GM21576 (cell line): ENCODE results near the gene RFFL.
A peak's percentile ranks its signal among the peaks of the same experiment; 100 is the strongest.
"Not testable (repeated sequence)": the region's sequence is repeated elsewhere in the genome, so short reads cannot be mapped to it uniquely, and the experiment has no call there.

Source experiments
- ATAC-seq: cut with Tn5 transposase; IDR thresholded peaks from one replicate; pipeline ENCODE4 v1.9.1; 2021; ENCODE audit warnings: mild to moderate bottlenecking, moderate library complexity; ENCODE audit not compliant: unreplicated experiment

Gene RFFL

DNA sequence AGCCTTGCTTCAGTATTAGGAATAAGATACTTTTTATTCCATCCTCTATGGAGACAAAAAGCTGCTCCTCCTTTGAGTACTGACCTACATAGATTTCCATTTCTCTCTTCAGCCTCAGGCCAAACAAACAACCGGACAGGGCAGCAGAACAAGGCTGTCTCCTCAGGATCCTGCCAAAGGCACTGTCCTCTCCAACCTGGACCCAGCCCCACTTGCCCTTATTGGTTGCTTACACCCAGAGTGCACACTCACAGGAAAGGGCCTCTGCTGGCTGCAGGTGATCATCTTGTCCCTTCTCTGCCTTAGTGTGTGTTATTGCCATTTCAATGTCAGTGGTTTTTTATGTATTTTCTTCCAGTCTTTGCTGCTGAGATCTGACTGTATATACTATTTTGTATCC lies 56.5 kb downstream of the RFFL start:
- ATAC-seq, result no peak

DNA sequence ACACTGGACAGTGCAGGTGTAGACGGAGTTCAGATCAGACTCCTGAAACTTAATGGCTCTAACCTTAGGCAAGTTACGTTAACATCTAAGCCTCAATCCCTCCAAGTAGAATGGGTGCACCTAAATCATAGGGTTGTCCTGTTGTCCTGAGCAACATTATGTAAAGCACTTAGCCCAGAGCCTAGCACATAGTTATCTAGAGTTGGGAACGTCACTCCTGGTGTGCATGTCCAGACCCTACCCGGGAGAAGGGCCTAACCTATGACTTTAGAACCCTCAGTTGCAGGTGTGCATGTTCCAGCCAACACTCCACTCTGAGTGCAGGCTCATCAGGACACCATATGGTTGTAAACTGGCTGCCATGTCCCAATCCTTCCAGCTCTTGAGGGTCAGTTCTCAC lies 57.2 kb downstream of the RFFL start:
- ATAC-seq, result no peak

DNA sequence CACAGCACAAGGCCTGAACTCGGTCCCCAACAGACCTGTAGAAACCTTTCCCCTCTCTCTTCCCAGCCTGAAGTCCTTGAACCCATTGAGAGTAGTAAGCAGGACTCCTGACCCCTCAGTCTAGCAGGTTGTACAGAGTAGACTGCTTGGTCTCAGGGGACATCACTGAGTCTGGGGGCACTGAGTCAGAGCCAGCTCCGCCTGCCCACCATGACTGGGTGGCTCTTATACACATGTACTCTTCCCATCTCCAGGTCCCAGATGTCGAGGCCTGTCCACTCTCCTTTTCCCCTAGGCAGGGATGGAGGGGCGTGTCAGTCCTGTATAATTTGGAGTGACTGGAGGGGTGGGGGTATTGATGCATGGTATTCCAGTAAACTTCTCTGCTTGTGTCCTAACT lies 59.7 kb downstream of the RFFL start:
- ATAC-seq, result no peak

DNA sequence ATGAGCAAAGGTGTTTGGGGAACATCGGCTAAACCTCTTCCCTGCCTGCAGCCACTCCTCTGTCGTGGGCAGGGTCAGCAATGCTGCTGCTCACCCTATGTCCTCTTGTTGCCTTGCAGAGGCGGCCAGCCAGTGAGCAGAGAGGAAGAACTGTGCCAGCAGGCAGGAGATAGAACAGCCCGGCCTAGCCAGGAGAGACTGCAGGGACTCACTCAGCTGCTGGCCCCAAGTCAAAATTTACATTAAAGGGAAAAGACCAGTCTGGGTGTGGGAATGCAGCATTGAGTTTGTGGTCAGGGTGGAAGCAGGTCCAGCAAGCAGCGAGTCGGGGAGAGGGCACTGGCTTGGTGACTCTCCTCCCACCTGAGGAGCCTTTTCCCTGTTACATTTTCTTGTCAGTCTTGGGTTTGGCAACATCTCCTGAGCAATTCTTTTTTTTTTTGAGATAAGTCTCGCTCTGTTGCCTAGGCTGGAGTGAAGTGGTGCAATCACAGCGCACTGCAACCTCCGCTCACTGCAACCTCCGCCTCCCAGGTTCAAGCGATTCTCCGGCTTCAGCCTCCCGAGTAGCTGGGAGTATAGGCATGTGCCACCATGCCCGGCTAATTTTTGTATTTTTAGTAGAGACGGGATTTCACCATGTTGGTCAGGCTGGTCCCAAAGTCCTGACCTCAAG lies 60.5 kb downstream of the RFFL start:
- no peak for ATAC-seq

DNA sequence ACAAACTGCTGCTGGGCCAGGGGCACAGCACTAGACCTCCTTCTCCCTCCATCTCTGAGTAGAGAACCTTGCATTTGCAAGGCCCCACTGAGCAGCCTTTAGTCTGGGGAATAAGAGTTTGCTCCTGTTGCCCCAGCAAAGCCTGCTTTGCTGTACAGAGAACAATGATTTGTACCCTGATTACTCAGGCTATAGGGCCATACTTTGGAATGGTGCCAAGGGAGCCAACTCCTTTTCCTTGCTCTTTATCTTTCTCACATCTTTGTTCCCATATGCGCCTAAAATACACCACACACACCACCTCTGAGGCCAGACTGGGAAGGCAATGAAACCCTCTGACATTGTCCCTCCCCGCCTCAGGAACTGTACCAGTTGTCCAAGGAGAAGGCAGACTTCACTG lies 62.0 kb downstream of the RFFL start:
- no peak for ATAC-seq

DNA sequence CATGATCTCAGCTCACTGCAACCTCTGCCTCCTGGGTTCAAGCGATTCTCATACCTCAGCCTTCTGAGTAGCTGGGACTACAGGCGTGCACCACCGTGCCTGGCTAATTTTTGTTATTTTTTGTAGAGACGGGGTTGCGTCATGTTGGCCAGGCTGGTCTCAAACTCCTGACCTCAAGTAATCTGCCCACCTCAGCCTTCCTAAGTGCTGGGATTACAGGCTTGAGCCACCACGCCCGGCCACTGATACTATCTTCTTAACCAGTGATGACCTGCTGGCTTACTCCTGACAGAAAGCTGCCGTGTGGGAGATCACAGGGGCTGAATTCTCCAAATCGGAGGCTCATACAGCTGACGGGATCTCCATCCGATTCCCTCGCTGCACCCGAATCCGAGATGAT lies 62.5 kb downstream of the RFFL start:
- ATAC-seq, result not testable (repeated sequence)

DNA sequence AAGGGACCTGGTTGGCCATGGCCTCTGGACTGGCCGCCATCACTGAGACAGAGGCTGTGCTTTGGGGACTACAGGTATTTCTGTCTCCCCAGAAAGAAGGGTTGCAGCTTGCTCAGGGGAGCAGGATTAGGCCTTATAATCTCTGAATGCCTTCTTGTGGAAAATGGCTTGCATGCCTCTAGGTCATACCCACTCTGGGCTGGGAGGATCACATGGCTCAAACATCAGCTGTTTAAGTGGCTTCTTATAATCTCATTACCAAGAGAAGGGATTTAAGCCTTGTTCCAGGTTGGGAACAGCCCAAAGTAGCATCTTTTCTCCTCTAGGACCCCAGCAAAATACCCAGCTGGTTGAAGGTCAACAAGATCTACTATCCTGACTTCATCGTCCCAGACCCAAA lies 64.1 kb downstream of the RFFL start:
- no peak for ATAC-seq

DNA sequence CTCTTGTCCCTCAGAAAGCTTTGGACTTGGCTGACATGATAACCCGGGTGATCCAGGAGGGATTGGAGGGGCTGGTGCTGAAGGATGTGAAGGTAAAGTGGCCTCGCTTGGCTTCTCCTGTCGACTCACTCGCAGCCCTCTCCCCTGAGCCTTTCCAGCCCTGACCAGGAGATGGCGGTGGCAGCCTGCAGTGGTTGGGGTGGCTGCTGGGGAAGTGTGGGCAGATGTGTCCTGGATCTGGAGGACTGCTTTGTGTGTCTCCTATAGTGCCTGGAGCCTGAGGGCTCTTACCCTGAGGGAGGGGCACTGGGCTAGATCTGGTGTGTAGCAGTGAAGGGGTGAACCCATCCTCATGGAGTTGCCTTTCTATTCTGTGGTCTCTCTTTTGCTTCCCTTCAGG lies 65.3 kb downstream of the RFFL start:
- ATAC-seq, result peak; percentile 60

DNA sequence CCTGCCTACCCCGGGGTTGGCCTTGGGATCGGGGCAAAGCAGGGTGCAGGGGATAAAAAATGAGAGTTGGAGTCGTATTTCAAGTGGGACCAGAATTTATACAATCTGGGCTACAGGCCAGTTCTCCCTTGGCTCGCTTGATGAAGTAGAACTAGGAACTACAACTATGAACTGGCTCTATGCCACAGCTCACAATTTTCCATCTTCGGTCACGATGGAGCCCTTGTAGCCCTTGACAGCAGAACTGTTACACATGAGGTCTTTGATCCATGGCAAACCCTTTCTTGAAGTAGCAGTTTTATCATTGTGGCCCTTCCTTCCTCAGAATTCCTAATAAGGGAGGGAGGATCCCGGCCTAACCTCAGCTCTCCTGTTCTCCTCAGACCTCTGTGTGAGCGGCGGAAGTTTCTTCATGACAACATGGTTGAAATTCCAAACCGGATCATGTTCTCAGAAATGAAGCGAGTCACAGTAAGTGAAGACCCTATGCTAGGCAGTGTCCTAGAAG lies 66.1 kb downstream of the RFFL start:
- no peak for ATAC-seq

DNA sequence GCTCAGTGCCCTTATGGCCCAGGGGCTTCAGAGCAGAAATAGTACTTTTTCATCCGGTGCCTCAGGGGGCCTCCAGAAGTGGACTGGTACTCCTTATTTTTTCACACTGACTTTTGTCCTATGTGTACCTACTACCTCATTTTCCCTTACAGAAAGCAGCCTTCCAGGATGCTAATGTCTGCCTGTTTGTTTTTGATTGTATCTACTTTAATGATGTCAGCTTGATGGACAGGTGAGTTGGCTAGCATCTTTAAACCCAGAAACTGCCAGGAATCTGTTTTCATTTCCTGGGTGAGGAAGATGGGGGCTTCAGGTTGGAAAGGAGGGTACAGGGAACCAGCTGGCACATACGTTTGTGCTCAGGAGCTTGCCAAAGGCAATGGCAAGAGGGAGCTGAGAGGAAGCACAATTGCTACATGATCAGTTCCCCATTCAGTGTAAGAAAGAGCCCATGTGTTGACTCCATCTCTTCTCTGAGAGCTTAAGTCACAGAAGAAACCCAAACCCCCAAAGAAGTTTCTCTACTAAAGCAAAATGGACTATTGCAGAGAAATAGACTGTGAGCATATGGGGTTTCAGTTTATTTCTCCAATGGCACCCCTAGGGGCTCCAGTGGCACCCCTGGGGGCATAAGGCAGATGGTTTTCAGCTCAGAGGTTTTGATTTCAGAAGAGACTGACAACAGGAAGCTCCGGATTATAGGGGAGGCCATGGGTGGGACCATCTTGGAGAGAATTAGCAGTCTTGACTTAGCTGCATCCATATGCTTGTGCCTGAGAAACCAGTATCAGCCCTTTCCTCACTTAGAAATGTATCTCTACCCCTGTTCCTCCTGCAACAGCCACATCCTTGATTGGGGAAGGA lies 66.9 kb downstream of the RFFL start:
- no peak for ATAC-seq

DNA sequence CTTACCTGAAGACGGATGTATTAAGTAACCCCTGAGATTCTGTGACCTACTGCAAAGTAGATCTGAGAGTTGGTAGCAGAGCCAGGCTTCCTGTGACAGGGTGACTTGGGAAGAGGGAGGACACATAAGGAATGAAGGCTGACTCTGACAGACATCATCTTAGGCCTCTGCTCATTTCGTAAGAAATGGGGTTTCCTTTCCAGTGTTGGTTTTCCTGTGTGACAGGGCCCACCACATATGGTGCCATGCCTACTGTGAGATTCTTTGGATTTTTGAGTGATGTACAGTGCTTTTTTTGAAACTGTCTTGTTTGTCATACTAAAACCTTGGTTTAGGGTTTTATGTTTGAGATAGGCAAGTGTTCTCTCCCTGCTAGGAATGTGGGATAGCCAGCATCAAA lies 70.5 kb downstream of the RFFL start:
- ATAC-seq, result no peak

DNA sequence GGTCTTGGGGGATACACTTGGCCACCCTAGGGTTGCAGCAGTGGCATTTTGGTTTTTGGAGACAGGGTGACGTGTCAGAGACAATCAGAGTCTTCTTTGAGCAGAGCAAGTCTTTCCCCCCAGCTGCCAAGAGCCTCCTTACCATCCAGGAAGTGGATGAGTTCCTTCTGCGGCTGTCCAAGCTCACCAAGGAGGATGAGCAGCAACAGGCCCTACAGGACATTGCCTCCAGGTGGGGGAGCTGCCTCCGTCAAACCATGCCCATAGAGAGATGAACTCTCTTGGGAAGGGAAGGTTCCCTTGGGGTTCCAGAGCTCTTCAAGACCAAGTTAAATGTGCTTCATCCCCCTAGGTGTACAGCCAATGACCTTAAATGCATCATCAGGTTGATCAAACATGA lies 71.9 kb downstream of the RFFL start:
- ATAC-seq, result no peak

DNA sequence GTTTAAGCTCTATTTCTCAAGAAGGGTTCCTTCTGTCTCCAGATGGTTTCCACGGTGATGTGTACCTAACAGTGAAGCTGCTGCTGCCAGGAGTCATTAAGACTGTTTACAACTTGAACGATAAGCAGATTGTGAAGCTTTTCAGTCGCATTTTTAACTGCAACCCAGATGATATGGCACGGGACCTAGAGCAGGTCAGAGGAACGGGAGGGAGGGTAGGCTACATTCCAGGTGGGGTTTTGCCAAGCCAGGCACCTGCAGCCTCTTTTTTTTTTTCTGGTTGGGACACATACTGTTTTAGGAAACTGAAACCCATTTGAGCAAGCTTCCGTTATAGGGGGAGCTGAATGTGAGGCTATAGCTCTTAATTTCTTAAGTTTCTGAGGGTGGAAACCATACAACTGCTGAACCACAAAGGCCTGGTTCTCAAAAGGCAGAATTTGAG lies 72.6 kb downstream of the RFFL start:
- no peak for ATAC-seq

DNA sequence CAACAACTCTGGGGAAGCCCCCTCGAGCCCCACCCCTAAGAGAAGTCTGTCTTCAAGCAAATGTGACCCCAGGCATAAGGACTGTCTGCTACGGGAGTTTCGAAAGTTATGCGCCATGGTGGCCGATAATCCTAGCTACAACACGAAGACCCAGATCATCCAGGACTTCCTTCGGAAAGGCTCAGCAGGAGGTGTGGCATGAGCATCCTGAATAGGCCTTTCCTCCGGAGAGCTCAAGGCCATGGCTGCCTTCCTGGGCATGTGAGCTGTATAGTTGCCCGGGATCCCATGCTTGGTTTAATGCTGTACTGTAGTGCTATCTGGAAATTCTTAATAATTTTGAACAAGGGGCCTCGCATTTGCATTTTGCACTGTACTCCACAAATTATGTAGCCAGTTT lies 74.0 kb downstream of the RFFL start:
- ATAC-seq, result no peak

DNA sequence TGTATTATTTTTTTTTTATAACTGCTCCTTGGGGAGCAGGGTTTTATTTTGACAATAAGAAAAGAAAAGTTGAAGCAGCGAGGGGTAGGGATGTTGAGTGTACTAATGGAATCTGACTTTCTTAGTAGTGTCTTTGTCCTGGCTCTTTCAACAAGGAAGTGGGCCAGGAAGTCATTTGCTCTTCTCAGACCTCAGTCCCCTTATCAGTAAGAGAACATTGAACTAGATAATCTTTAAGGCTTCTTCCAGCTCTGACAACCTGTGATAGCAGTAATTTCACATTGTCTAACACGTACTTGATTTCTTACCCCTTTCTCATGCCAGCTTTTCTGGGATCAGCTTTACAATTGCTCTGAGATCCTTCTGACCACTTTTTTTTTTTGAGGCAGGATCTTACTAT lies 74.9 kb downstream of the RFFL start:
- ATAC-seq, result no peak

DNA sequence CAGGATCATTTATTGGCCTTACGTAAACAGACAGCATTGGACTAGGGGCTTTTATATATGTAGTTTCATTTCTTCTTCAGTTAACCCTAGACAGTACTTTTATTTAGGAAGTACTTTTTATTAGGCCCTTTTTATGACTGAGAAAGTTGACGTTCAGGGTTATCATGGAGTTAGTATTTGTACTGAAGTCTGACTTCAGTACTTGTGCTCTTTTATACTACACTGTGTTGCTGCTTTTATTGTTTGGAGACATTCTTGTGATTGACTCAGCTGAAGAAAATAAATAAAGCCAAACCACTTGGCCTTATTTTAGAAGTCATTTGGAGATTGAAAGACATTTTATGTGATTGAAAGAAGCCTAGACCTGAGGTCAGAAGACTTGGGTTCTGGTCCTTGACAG lies 76.3 kb downstream of the RFFL start:
- no peak for ATAC-seq

DNA sequence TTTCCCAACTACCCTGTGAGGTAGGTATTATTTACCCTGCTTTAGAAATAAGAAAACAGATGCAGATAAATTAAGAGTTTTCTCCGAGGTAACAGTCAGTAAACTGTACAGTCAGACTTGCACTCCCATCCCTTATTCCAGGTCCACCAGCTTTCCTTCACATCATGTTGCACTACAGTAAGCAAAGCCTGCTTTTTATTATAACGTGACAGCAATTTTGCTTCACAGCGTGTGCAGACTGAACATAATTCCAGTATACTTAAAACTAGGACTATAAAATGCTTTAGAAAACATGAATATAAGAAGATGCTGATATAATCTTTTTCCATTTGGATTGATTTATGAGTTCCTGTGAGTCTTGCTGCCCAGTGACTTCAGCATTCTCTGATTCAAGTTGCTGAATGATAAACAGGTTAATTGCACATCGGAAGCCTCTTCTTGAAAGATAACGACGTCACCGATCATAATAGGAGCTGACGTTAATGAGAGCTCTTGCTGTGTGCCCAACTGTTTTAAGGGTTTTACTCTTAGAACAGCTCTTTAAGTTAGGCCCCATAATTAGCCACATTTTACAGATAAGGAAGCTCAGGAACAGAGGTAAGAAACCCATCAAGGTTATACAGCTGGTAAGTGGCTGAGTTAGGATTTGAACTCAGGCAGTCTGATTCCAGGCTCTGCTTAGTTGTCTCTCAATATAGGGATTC lies 81.8 kb downstream of the RFFL start:
- no peak for ATAC-seq

DNA sequence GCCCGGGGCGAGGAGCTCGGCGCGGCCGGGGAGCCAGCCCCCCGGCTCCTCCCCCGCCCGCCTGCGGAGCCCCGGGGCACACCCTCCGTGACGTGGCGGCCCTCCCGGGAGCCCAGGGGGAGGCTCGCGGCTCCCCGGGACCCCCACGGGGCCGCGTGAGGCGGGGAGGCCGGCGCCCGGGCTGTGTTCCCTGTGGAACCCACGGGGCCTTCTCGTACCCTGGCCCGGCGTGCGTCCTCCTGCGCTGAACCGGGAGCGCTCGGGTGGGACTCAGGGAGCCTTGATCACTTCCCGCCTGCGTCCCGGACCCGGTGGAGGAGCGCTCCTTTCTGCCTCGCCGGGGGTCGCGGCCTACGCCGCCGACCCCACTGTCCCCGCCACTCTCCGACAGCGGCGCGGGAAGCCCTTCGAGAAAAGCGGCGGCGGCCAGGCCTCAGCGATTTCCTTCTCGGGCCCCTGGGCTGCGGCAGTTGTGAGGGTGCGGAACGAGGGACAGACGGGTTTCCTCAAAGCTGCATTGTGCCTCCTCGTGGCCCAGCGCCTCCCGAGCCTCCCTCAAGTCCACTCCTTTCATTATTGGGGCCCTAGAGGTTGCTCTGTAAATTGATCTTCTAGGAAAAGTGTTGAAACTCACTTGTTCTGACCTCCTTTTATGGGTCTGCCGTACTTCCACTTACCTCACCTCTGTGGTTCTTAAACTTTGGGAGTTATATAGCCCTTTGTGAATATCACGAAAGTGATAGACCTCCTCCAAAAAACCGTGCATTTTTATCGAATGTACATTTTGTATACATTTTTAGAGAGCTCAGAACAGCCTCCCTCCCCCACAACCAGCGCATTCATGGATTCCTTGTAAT lies 82.6 kb downstream of the RFFL start:
- ATAC-seq, result peak; percentile 74

DNA sequence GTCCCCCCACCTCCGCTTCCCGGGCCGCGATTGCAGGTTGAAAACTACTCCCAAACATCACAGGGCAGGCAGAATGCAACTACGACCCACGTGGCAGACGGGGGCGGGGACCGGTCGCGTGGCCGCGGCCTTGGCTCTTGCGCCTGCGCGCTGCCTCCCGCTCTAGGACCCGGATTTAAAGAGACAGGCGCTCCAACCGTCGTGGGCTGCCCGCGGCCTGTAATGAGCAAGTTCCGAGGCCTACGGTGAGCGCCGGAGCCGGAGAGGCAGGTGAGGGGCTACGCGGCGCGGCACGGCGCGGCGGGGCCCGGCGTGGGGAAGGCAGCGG lies 83.2 kb downstream of the RFFL start, which contains the start of gene LIG3:
LIG3 (plus strand) TSS at position 160 of the 328 bp plus-strand sequence. CDS start 2,494 bp downstream, outside the sequence.
- peak; percentile 72 for ATAC-seq

DNA sequence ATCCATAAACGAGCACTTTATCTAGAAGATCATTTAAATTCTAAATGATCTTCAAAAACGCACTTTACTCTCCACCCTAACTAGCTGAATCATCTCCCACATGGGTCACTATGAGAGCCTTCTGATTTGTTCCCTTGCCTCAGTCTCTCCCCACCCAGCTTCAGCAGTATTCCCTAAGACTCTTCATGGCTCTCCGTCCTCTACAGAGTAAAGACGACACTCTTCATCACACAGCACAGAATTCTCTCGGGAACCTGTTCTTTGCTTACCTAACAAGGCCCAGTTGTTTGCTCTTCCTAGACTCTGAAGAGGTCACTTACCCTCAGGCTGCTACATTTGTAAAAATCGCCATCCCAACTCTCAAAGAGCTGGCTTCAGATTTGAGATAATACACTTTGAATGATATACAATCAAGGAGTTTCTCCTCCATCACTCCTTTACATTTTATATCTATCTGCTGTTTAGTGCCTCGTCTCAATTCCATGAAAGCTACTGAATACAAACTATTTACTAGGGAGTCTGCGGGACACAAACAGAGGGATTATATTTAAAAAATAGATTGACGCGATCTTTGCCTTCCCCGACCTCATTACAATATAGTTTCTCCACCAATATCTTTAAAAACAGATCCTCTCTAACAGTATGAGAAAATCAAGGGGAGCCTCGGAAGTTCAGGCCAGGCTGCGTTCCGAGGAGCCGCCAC lies 83.7 kb downstream of the RFFL start:
- ATAC-seq, result no peak
